Central memory CD4-positive, alpha-beta T cell (primary cell): ENCODE data around the gene CYRIA.

ENCODE experiments used
- DNase-seq: peaks from one replicate; pipeline ENCODE4 v3.0.0; 2022
- total RNA-seq, 3 experiments: gene quantifications; one replicate each; lab custom pipeline; 2026; lab: John Stamatoyannopoulos, UW

CYRIA gene
- total RNA-seq: 0 to 0.39 (median 0.05) reads per million in 3 experiments

GRCh38 chr2:16665748-16666448 is at the start of gene CYRIA:
Gene CYRIA, minus strand, starts transcription at chr2:16665834. Its CDS starts 77,715 bp downstream, at chr2:16588119.
- peak; percentile 15 for DNase-seq

- no peak for DNase-seq
Measured at GRCh38 chr2:16713011-16713423, 47.4 kb upstream of the CYRIA start.

- no peak for DNase-seq
Measured at GRCh38 chr2:16709769-16710168, 44.1 kb upstream of the CYRIA start.

- DNase-seq: no peak
Measured at GRCh38 chr2:16708173-16708572, 42.5 kb upstream of the CYRIA start.

GRCh38 chr2:16707014-16707623 is 41.5 kb upstream of the CYRIA start:
- DNase-seq: no peak

- DNase-seq: no peak
Measured at GRCh38 chr2:16700551-16701259, 35.1 kb upstream of the CYRIA start.

GRCh38 chr2:16693854-16694253 is 28.2 kb upstream of the CYRIA start:
- no peak for DNase-seq

GRCh38 chr2:16691261-16691660 is 25.6 kb upstream of the CYRIA start:
- DNase-seq: no peak

- DNase-seq: no peak
Measured at GRCh38 chr2:16687955-16688354, 22.3 kb upstream of the CYRIA start.

GRCh38 chr2:16687222-16687621 is 21.6 kb upstream of the CYRIA start:
- DNase-seq: no peak

GRCh38 chr2:16686641-16687040 is 21.0 kb upstream of the CYRIA start:
- DNase-seq: no peak

- DNase-seq: no peak
Measured at GRCh38 chr2:16685340-16685715, 19.7 kb upstream of the CYRIA start.

GRCh38 chr2:16684676-16685339 is 19.2 kb upstream of the CYRIA start:
- DNase-seq: no peak

- no peak for DNase-seq
Measured at GRCh38 chr2:16683576-16683975, 17.9 kb upstream of the CYRIA start.

GRCh38 chr2:16682431-16683118 is 16.9 kb upstream of the CYRIA start:
- no peak for DNase-seq

- no peak for DNase-seq
Measured at GRCh38 chr2:16680781-16681180, 15.1 kb upstream of the CYRIA start.

GRCh38 chr2:16680304-16680703 is 14.7 kb upstream of the CYRIA start:
- no peak for DNase-seq

- DNase-seq: no peak
Measured at GRCh38 chr2:16678964-16679363, 13.3 kb upstream of the CYRIA start.

- DNase-seq: no peak
Measured at GRCh38 chr2:16677875-16678274, 12.2 kb upstream of the CYRIA start.

GRCh38 chr2:16675781-16676180 is 10.1 kb upstream of the CYRIA start:
- no peak for DNase-seq

- no peak for DNase-seq
Measured at GRCh38 chr2:16674154-16674553, 8.5 kb upstream of the CYRIA start.

GRCh38 chr2:16671760-16672159 is 6.1 kb upstream of the CYRIA start:
- no peak for DNase-seq

- DNase-seq: no peak
Measured at GRCh38 chr2:16669388-16669787, 3.8 kb upstream of the CYRIA start.
